Measurements from ENCODE around the gene AGA.

The AGA gene

GRCh38 chr4:177385576-177386277, 56.5 kb downstream of the AGA start:
- no peak for FAIRE-seq

- FAIRE-seq, result no peak
These were observed 57.3 kb downstream of the AGA start for GRCh38 chr4:177384856-177385397.

- FAIRE-seq, result no peak
These were observed 60.4 kb downstream of the AGA start for GRCh38 chr4:177381762-177382310.
